Mammary microvascular endothelial cell (primary cell): ENCODE results near the gene CCDC117. TPM values are rescaled to one million over a fixed set of nuclear protein-coding genes. Genes with fewer than 3 reads are reported as not detected.

Source experiments
- total RNA-seq: library from RNA; depleted of rRNA; stranded (reverse); fragments of >200 nt; gene quantifications from 2 replicates; pipeline ENCODE4 v1.2.3, GENCODE V29; 2015

Gene CCDC117, protein sequence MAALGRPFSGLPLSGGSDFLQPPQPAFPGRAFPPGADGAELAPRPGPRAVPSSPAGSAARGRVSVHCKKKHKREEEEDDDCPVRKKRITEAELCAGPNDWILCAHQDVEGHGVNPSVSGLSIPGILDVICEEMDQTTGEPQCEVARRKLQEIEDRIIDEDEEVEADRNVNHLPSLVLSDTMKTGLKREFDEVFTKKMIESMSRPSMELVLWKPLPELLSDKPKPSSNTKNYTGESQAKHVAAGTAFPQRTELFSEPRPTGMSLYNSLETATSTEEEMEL
- 17.2 and 19.4 TPM in 2 replicates for total RNA-seq

GRCh38 chr22:28772633-28773460 lies at the start of gene CCDC117:
TSS of gene CCDC117 (plus strand) at chr22:28772695. CDS start at chr22:28772850, 155 bp downstream.

GRCh38 chr22:28741785-28742561 lies 30.5 kb upstream of the CCDC117 start, which contains the start of the genes CHEK2 and HSCB:
TSS of gene CHEK2 (minus strand) at chr22:28741820. CDS start at chr22:28734721, 7,099 bp downstream.
TSS of gene HSCB (plus strand) at chr22:28742039. CDS start at chr22:28742096, 57 bp downstream.

GRCh38 chr22:28800308-28801041 lies 28.0 kb downstream of the CCDC117 start, which contains the start of gene XBP1:
TSS of gene XBP1 (minus strand) at chr22:28800569.

Other genes starting within 250 kb of the CCDC117 start
- gene TTC28, start 92.9 kb upstream of the CCDC117 start, total RNA-seq: 19.0 and 24.9 TPM in 2 replicates
- 12.3 and 17.7 TPM in 2 replicates for gene CHEK2, start 30.9 kb upstream of the CCDC117 start, total RNA-seq
- 26.6 and 27.2 TPM in 2 replicates for gene HSCB, start 30.7 kb upstream of the CCDC117 start, total RNA-seq
- 113 and 121 TPM in 2 replicates for gene XBP1, start 27.9 kb downstream of the CCDC117 start, total RNA-seq
- 4.9 and 5.1 TPM in 2 replicates for gene ZNRF3, start 110.9 kb downstream of the CCDC117 start, total RNA-seq